Heart left ventricle (tissue), 16 donors: ENCODE measurements around the gene SBSN. TPM values are rescaled to one million over a fixed set of nuclear protein-coding genes. Genes with fewer than 3 reads are reported as not detected.

ENCODE experiments used
- ATAC-seq, 4 donors: fragments of 200-7000 bp; cut with Tn5 transposase; one replicate each; pipeline ENCODE4 v1.9.1; 2020 to 2022; ENCODE audit warnings: moderate library complexity in 4 of 4, mild to moderate bottlenecking in 3 of 4, moderate number of reproducible peaks in 1 of 4
- DNase-seq, 5 donors: peaks; one replicate each; pipeline ENCODE4 v3.0.0-alpha.2; 2020
- H3K27ac ChIP-seq, 12 donors: fragments of 200-600 bp; sonication (generic) in 4 of 12; one replicate each; pipeline versions ENCODE4 v1.5.0 to v1.8.0; 2016 to 2022; ENCODE audit warnings: mild to moderate bottlenecking in 2 of 12
- H3K27me3 ChIP-seq, 9 donors: fragments of 200-600 bp; sonication (generic) in 2 of 9; one replicate each; pipeline versions ENCODE4 v1.5.1 to v1.8.0; 2016 to 2022; ENCODE audit warnings: mild to moderate bottlenecking in 3 of 9
- H3K36me3 ChIP-seq, 9 donors: fragments of 200-600 bp; sonication (generic) in 2 of 9; one replicate each; pipeline versions ENCODE4 v1.5.0 to v1.8.0; 2018 to 2022; ENCODE audit warnings: mild to moderate bottlenecking in 2 of 9
- H3K4me1 ChIP-seq, 12 donors: fragments of 200-600 bp; sonication (generic) in 4 of 12; one replicate each; pipeline versions ENCODE4 v1.5.0 to v1.8.0; 2016 to 2022; ENCODE audit warnings: mild to moderate bottlenecking in 3 of 12
- H3K4me3 ChIP-seq, 12 donors: fragments of 200-600 bp; sonication (generic) in 4 of 12; one replicate each; pipeline versions ENCODE4 v1.5.0 to v1.8.0; 2017 to 2022; ENCODE audit warnings: mild to moderate bottlenecking in 9 of 12, moderate library complexity in 4 of 12
- H3K9me3 ChIP-seq, 12 donors: fragments of 200-600 bp; sonication (generic) in 4 of 12; one replicate each; pipeline versions ENCODE4 v1.5.0 to v1.8.0; 2016 to 2022; ENCODE audit warnings: mild to moderate bottlenecking in 1 of 12
- POLR2A ChIP-seq, 2 donors: fragments of 450-650 bp; IDR thresholded peaks; one replicate each; pipeline ENCODE4 v1.6.1; 2017; ENCODE audit warnings: antibody characterized with exemption in 2 of 2, mild to moderate bottlenecking in 2 of 2, moderate library complexity in 2 of 2
- WGBS, 4 donors: extraction: QIAGEN DNeasy Blood & Tissue Kit in 2 of 4; methylation state at CpG; one replicate each; pipeline versions ENCODE4 v1.1.5 to v1.1.7; 2013 to 2018; 5-methylcytosine and 5-hydroxymethylcytosine counted together
- intact Hi-C, 10 donors: fragments of 100-400 bp; cut with DNase I; formaldehyde crosslinking; loops; one replicate each; pipeline versions ENCODE4 v1.11.1 to v1.14.2; 2022
- polyA plus RNA-seq, 2 donors: library from polyadenylated mRNA; stranded (reverse); fragments of 200-250 nt; gene quantifications; one replicate each; pipeline ENCODE4 v1.2.3, GENCODE V29; 2013
- total RNA-seq, 9 donors: library from RNA; depleted of rRNA in 2 of 9; stranded (reverse); fragments of >200 nt in 2 of 9; fragmentation: NEBNext Ultra II Directional in 3 of 9; extraction: Animal tissue kit (Norgen Biotek cat#: 25700) in 3 of 9; gene quantifications; one replicate each; pipeline versions ENCODE4 v1.1.0 to v1.2.4, GENCODE V29; 2016 to 2023
- TF ChIP-seq, protein P1 (sequence below), 12 donors: fragments of 200-600 bp; sonication (generic) in 4 of 12; IDR thresholded peaks; one replicate each; pipeline versions ENCODE4 v1.5.0 to v1.8.0; 2018 to 2022; ENCODE audit warnings: antibody characterized with exemption in 12 of 12, mild to moderate bottlenecking in 5 of 12
- donor health status: ischemic (EF 13 %, LVEDD 7.1; RV severe dilation, severe dysfunction).
- donor health status: healthy with polysubstance abuse.
- donor health status: DM: no; HTN: yes; CAD: no.
- donor health status: DM: no; HTN: no; CAD: no.
- donor health status: ischemic (EF 25% LVEDD 6.9; RV normal size, moderate dysfunction).
- donor health status: ischemic (EF 25% LVEDD 5.7; RV mildly dilated, moderate dysfunction).
- donor health status: healthy.
- donor health status: DM: yes; HTN: yes; CAD: no.
- donor health status: ischemic (EF 35%, LVEDD 5.7; RV mildly dilated, moderate dysfunction).
- donor health status: nonischemic (EF 11% LVEDD 7.7; RV severe dilation, severe dysfunction).
- donor health status: DM: yes; HTN: yes; CAD: no.
- donor health status: PGD.
- donor health status: ischemic (EF 29% LVEDD 5.4; RV normal size, mild dysfunction).
- donor health status: nonischemic (EF 23%, LVEDD 6.1; RV moderate dilation, normal function).

Gene SBSN
- total and polyA plus RNA-seq, 11 donors: not detected

DNA sequence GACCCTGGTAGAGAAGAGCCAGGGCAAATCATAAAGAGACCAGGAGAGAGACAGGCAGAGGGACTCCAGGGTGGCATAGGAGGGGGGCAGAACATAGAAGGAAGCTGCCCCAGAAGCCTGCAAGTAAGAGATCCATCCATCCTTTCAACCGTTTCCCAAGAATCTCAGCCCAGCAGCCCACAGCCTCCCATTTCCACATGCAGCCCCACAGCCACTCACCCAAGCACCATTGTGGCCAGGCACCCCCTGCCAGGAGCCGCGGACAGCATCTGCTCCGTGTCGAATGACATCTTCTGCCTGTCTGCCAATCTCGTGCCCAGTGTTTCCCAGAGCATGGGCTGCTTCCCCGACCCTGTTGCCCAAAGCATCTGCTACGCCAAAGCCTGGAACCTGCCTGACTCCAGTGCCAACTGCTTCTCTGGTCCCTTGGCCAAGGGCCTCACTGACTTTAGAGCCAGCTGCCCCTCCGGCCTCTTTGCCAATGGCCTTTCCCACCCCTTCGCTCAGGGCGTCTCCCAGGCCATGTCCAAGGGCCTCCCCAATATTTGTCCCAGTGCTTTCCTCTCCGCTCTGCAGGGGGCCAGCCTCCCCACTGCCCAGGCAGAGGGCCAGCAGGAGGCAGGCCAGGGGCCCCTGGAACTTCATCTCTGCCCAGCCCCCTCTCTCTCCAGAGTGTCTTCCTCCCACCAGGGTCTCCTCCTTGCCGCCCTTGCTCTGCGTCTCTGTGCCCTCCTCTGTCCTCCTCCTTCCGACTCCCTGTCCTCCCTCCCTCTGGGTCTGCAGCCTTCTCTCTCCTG is 15.1 kb downstream of the SBSN start:
- Histone ChIP-seq H3K27me3 (peaks cover 0 to 42% (median 27%) of the 10 kb centered on the region in 9 donors), H3K27ac (no peak overlapping the region), H3K36me3 (no peaks in the 10 kb centered on the region), H3K9me3 (no peaks in the 10 kb centered on the region), H3K4me3 (no peak overlapping the region), H3K4me1 (peaks cover 0 to 21% (median 9%) of the 10 kb centered on the region in 12 donors)
- intact Hi-C loops: loop anchor here in 1 of 10 donors (5.0 kb wide), 1 partner anchor 79 kb away; no protein-coding TSS in a partner anchor
- DNase-seq (no peak), ATAC-seq (no peak)
- no peak for TF ChIP-seq POLR2A (IDR thresholded peaks at IDR 0.05)
- TF ChIP-seq, protein P1, sequence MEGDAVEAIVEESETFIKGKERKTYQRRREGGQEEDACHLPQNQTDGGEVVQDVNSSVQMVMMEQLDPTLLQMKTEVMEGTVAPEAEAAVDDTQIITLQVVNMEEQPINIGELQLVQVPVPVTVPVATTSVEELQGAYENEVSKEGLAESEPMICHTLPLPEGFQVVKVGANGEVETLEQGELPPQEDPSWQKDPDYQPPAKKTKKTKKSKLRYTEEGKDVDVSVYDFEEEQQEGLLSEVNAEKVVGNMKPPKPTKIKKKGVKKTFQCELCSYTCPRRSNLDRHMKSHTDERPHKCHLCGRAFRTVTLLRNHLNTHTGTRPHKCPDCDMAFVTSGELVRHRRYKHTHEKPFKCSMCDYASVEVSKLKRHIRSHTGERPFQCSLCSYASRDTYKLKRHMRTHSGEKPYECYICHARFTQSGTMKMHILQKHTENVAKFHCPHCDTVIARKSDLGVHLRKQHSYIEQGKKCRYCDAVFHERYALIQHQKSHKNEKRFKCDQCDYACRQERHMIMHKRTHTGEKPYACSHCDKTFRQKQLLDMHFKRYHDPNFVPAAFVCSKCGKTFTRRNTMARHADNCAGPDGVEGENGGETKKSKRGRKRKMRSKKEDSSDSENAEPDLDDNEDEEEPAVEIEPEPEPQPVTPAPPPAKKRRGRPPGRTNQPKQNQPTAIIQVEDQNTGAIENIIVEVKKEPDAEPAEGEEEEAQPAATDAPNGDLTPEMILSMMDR (IDR thresholded peaks at IDR 0.05): no peak
- WGBS, 4 donors: 67 to 80% (median 72%) methylated on average over 9 to 15 of the region's 15 CpGs

DNA sequence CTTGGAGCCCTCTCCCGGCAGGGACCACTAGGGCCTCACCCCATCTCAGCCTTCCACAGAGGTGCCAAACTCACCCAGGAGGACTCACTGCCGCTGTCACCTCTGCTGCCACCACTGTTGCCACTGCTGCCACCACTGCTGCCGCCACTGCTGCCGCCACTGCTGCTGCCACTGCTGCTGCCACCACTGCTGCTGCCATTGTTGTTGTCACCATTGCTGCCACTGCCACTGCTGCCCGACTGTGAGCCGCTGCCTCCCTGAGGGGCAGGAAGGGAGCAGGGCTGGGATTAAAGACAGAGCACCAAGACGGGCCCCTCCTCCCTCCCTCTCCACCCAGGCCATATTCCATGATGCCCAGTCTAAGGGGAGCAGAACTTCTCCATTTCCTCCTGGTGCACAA is 16.8 kb downstream of the SBSN start:
- H3K36me3 ChIP-seq: no peaks in the 10 kb centered on the region
- DNase-seq: no peak
- no peaks in the 10 kb centered on the region for H3K9me3 ChIP-seq
- peaks cover 0 to 21% (median 9%) of the 10 kb centered on the region in 12 donors for H3K4me1 ChIP-seq
- H3K4me3 ChIP-seq: no peak overlapping the region
- peaks cover 0 to 44% (median 27%) of the 10 kb centered on the region in 9 donors for H3K27me3 ChIP-seq
- intact Hi-C loops: loop anchor here in 1 of 10 donors (5.0 kb wide), 1 partner anchor 81 kb away; no protein-coding TSS in a partner anchor
- ATAC-seq: no peak
- H3K27ac ChIP-seq: no peak overlapping the region
- WGBS, 4 donors: 61 to 81% (median 68%) methylated on average over 4 to 7 of the region's 7 CpGs
- TF ChIP-seq, protein P1 (IDR thresholded peaks at IDR 0.05): no peak
- TF ChIP-seq POLR2A (IDR thresholded peaks at IDR 0.05): no peak

DNA sequence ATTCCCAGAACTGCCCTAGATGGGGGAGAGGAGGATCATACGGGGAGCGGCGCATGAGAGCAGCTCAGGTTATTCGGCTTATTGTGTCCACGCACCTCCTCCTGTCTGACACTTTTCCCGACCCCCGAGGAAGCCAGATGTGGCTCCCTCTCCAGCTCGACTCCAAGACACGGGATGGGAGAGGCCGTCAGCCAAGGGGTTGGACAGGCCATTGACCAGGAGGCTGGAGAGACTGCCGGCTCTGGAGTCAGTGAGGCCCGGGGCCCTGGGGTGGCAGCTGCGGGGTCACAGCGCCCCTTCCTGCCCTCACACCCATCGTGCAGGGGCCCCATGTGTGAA is 17.5 kb downstream of the SBSN start:
- Histone ChIP-seq H3K4me1 (peaks cover 0 to 21% (median 9%) of the 10 kb centered on the region in 12 donors), H3K27me3 (peaks cover 0 to 44% (median 27%) of the 10 kb centered on the region in 9 donors), H3K27ac (no peak overlapping the region), H3K4me3 (peak overlapping the region in 7 of 12 donors; percentile 44 to 57 (median 48)), H3K9me3 (no peaks in the 10 kb centered on the region), H3K36me3 (no peaks in the 10 kb centered on the region)
- WGBS, 4 donors: 7 to 14% (median 10%) methylated on average over 10 to 15 of the region's 15 CpGs
- no peak for TF ChIP-seq POLR2A (IDR thresholded peaks at IDR 0.05)
- TF ChIP-seq, protein P1 (IDR thresholded peaks at IDR 0.05): peak in 3 of 12 donors; percentile 2 to 20 (median 3)
- ATAC-seq (peak in 1 of 4 donors; percentile 12), DNase-seq (no peak)
- intact Hi-C loops: loop anchor here in 1 of 10 donors (5.0 kb wide), 1 partner anchor 82 kb away; no protein-coding TSS in a partner anchor

DNA sequence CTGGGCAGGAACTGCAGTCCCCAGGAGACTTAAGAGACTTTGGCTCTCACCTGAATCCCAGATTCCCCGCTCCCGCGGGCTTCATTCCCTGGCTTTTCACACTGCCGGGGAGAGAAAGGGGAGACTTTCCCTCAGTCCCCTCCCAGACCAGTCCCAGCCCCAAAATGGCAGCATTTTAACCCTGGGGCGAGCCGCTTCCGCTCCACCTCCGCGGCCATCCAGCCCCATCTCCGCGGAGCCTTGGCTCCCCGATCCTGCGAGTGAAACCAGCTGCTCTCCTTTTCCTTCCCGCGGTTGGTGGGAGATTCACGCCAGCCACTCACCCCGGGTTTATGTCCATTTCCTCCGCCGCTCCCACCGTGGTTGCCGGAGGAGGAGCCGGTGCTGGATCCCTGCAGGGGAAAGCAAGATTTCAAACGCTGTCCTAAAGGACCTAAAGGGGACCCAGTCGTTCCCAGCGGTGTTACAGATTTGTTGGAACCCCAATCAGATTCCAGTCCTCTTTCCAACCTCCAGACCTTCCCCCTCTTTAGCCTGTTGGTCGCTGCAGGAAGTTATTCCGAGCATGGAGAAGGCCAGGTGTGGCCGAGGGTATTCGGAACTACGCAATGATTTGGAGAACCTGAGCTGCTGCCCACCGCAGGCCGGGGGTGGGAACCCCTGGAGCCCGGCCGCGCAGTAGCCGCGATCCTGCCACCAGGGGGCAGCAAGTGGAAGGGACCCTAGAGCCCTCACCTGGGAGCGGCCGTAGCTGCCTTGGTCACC is 18.1 kb downstream of the SBSN start:
- DNase-seq (peak; percentile 63 to 86 (median 74)), ATAC-seq (peak; percentile 80 to 91 (median 84))
- Histone ChIP-seq H3K27me3 (peaks cover 0 to 44% (median 27%) of the 10 kb centered on the region in 9 donors), H3K36me3 (no peaks in the 10 kb centered on the region), H3K4me1 (peaks cover 0 to 21% (median 9%) of the 10 kb centered on the region in 12 donors), H3K4me3 (peak overlapping the region in 11 of 12 donors; percentile 21 to 57 (median 46)), H3K9me3 (no peaks in the 10 kb centered on the region), H3K27ac (no peak overlapping the region)
- TF ChIP-seq POLR2A (IDR thresholded peaks at IDR 0.05): no peak
- TF ChIP-seq, protein P1 (IDR thresholded peaks at IDR 0.05): peak; percentile 84 to 97 (median 91)
- WGBS, 4 donors: 0 to 2% (median 1%) methylated on average over 29 to 39 of the region's 39 CpGs
- intact Hi-C loops: loop anchor here in 1 of 10 donors (5.0 kb wide), 1 partner anchor 82 kb away; no protein-coding TSS in a partner anchor
